B cell (primary cell): ENCODE data around the gene SAMD3. TPM values are rescaled to one million over a fixed set of nuclear protein-coding genes. Genes with fewer than 3 reads are reported as not detected.
"Not testable (repeated sequence)": the region's sequence is repeated elsewhere in the genome, so short reads cannot be mapped to it uniquely, and the experiment has no call there.

Source experiments
- ATAC-seq: fragments of 200-7000 bp; cut with Tn5 transposase; one replicate; pipeline ENCODE4 v1.10.0; 2021; ENCODE audit warnings: low read depth, mild to moderate bottlenecking, moderate number of reproducible peaks, moderate library complexity
- CTCF ChIA-PET: fragments of 350-600 bp; sonication (Branson Sonifier 250); formaldehyde crosslinking; loops from one replicate; lab custom pipeline; 2021; ENCODE audit warnings: antibody characterized with exemption, inconsistent platforms; lab: Charles Lee
- POLR2A ChIA-PET: fragments of 350-600 bp; sonication (Branson Sonifier 250); formaldehyde crosslinking; loops from one replicate; lab custom pipeline; 2021; ENCODE audit warnings: antibody characterized with exemption; lab: Charles Lee
- DNase-seq: peaks from one replicate; pipeline ENCODE4 v3.0.0; 2013
- H2AFZ ChIP-seq: 2 replicates; pipeline ENCODE4 v1.6.1; 2012; ENCODE audit warnings: mild to moderate bottlenecking, low read depth, low read length; ENCODE audit not compliant: insufficient read depth, poor library complexity, severe bottlenecking
- H3K27ac ChIP-seq, 2 donors: 1 replicate in 1 of 2; 2 replicates in 1 of 2; pipeline ENCODE4 v1.5.1; 2012 to 2013; ENCODE audit warnings: low read length in 2 of 2, mild to moderate bottlenecking in 2 of 2, moderate library complexity in 1 of 2
- H3K27me3 ChIP-seq, 4 experiments: fragments of 200-600 bp in 1 of 4; sonication (generic) in 1 of 4; replicated peaks in 1 of 4; 1 replicate in 2 of 4; 2 replicates in 2 of 4; pipeline versions ENCODE4 v1.6.1 to v1.7.0; 2013 to 2016; ENCODE audit warnings: low read length in 3 of 4, mild to moderate bottlenecking in 2 of 4, mixed read lengths in 1 of 4, moderate library complexity in 1 of 4; ENCODE audit not compliant: insufficient read depth in 4 of 4, control insufficient read depth in 3 of 4; ENCODE audit errors: control extremely low read depth in 1 of 4
- H3K36me3 ChIP-seq, 2 experiments: replicated peaks in 1 of 2; 1 replicate in 1 of 2; 2 replicates in 1 of 2; pipeline versions ENCODE4 v1.6.1 to v1.7.1; 2013; ENCODE audit warnings: low read length in 1 of 2; ENCODE audit not compliant: insufficient read depth in 2 of 2, control insufficient read depth in 1 of 2; ENCODE audit errors: control extremely low read depth in 1 of 2, extremely low read depth in 1 of 2
- H3K4me1 ChIP-seq, 2 donors: fragments of 200-600 bp in 1 of 2; sonication (generic) in 1 of 2; 1 replicate in 1 of 2; 2 replicates in 1 of 2; pipeline versions ENCODE4 v1.5.1 to v1.6.1; 2013 to 2017; ENCODE audit warnings: low read length in 2 of 2; ENCODE audit not compliant: control insufficient read depth in 2 of 2, insufficient read depth in 2 of 2
- H3K4me2 ChIP-seq: replicated peaks from 2 replicates; pipeline ENCODE3; 2012; ENCODE audit warnings: mild to moderate bottlenecking, low read depth, low read length; ENCODE audit not compliant: poor library complexity, severe bottlenecking
- H3K4me3 ChIP-seq, 5 experiments: fragments of 200-600 bp in 1 of 5; sonication (generic) in 1 of 5; 1 replicate in 3 of 5; 2 replicates in 2 of 5; pipeline versions ENCODE4 v1.5.1 to v1.7.0; 2011 to 2016; ENCODE audit warnings: low read length in 4 of 5, mild to moderate bottlenecking in 4 of 5, low read depth in 2 of 5, control low read depth in 1 of 5, moderate library complexity in 1 of 5; ENCODE audit not compliant: insufficient read depth in 1 of 5; ENCODE audit errors: control extremely low read depth in 1 of 5, extremely low read depth in 1 of 5
- H3K79me2 ChIP-seq: fragments of 200-600 bp; sonication (generic); one replicate; pipeline ENCODE4 v1.6.0; 2016; ENCODE audit warnings: low read length; ENCODE audit not compliant: control insufficient read depth, insufficient read depth
- H3K9ac ChIP-seq: fragments of 200-600 bp; sonication (generic); 2 replicates; pipeline ENCODE4 v1.6.1; 2017; ENCODE audit warnings: mild to moderate bottlenecking, low read length, moderate library complexity
- H3K9me3 ChIP-seq, 3 donors: one replicate each; pipeline versions ENCODE4 v1.6.1 to v1.7.1; 2013; ENCODE audit warnings: low read length in 2 of 3; ENCODE audit not compliant: control insufficient read depth in 2 of 3, insufficient read depth in 1 of 3; ENCODE audit errors: control extremely low read depth in 1 of 3
- H4K20me1 ChIP-seq: 2 replicates; pipeline ENCODE4 v1.6.0; 2012; ENCODE audit warnings: mild to moderate bottlenecking, low read length; ENCODE audit not compliant: insufficient read depth, control insufficient read depth, poor library complexity, severe bottlenecking
- H3K27ac Mint-ChIP-seq: one replicate; pipeline ENCODE4 v1.8.0; 2021; ENCODE audit warnings: mixed read lengths
- H3K27me3 Mint-ChIP-seq: one replicate; pipeline ENCODE4 v1.8.0; 2021; ENCODE audit warnings: mixed read lengths
- H3K4me1 Mint-ChIP-seq: one replicate; pipeline ENCODE4 v1.8.0; 2021; ENCODE audit warnings: mixed read lengths
- H3K4me3 Mint-ChIP-seq: one replicate; pipeline ENCODE4 v1.8.0; 2021; ENCODE audit warnings: mixed read lengths
- H3K9me3 Mint-ChIP-seq: one replicate; pipeline ENCODE4 v1.8.0; 2022; ENCODE audit warnings: mixed read lengths; ENCODE audit not compliant: insufficient read depth
- CTCF ChIP-seq: fragments of 200-600 bp; IDR thresholded peaks from one replicate; pipeline ENCODE4 v1.8.0; 2022; ENCODE audit warnings: antibody characterized with exemption, mild to moderate bottlenecking
- EZH2 ChIP-seq: IDR thresholded peaks from 2 replicates; pipeline ENCODE4 v1.6.1; 2012; ENCODE audit warnings: borderline replicate concordance, low read depth, mild to moderate bottlenecking, moderate library complexity, low read length; ENCODE audit not compliant: insufficient read depth, poor library complexity, severe bottlenecking
- WGBS: methylation state at CpG from one replicate; pipeline ENCODE4 v1.1.5; 2013; ENCODE audit warnings: missing lambda C conversion rate; ENCODE audit not compliant: insufficient coverage; 5-methylcytosine and 5-hydroxymethylcytosine counted together
- intact Hi-C: fragments of 100-400 bp; cut with micrococcal nuclease; formaldehyde crosslinking; loops from one replicate; pipeline ENCODE4 v1.10.0; 2022
- polyA plus RNA-seq: library from polyadenylated mRNA; depleted of rRNA; stranded (reverse); fragments of >200 nt; gene quantifications from 2 replicates; pipeline ENCODE4 v1.2.3, GENCODE V29; 2012
- total RNA-seq, 2 donors: library from RNA; stranded (reverse); fragments of 120-200 nt in 1 of 2; gene quantifications; 1 replicate in 1 of 2; 2 replicates in 1 of 2; pipeline versions ENCODE4 v1.2.3 to v1.2.4, GENCODE V29; 2013 to 2022

SAMD3 gene
- total and polyA plus RNA-seq, 2 donors (not counting 1 experiment from before 2014, with no cell fraction given): 0.57 to 3.8 TPM

GRCh38 chr6:130194434-130194833 is 28.3 kb downstream of the SAMD3 start:
- intact Hi-C loops: loop anchor here (5.0 kb wide), 1 partner anchor 47 kb away; no protein-coding TSS in a partner anchor
- H3K4me1 ChIP-seq: peaks cover 10 to 12% of the 10 kb centered on the region in 2 donors
- POLR2A ChIA-PET, H3K4me3 Mint-ChIP-seq, H3K27me3 Mint-ChIP-seq, H3K27ac ChIP-seq, H2AFZ ChIP-seq, ATAC-seq, H3K4me3 ChIP-seq, H4K20me1 ChIP-seq, H3K9ac ChIP-seq, H3K79me2 ChIP-seq, H3K27ac Mint-ChIP-seq, H3K9me3 ChIP-seq, H3K9me3 Mint-ChIP-seq, DNase-seq, H3K27me3 ChIP-seq, H3K4me2 ChIP-seq, H3K36me3 ChIP-seq, CTCF ChIA-PET: not testable (repeated sequence)
- 94% methylated on average over 4 of the region's 4 CpGs for WGBS
- H3K4me1 Mint-ChIP-seq: peaks cover 12% of the 10 kb centered on the region

GRCh38 chr6:130190701-130191690 is 31.8 kb downstream of the SAMD3 start:
- Mint-ChIP-seq H3K4me1 (peaks cover 12% of the 10 kb centered on the region), H3K4me3 (no peak overlapping the region), H3K27ac (no peak overlapping the region), H3K27me3 (no peaks in the 10 kb centered on the region), H3K9me3 (no peaks in the 10 kb centered on the region)
- ATAC-seq (no peak), DNase-seq (no peak)
- Histone ChIP-seq H3K9me3 (no peaks in the 10 kb centered on the region), H4K20me1 (no peaks in the 10 kb centered on the region), H3K9ac (peak overlapping the region; percentile 28), H3K36me3 (no peaks in the 10 kb centered on the region), H3K27ac (peak overlapping the region in 1 of 2 donors; percentile 24), H3K79me2 (no peaks in the 10 kb centered on the region), H3K4me1 (peaks cover 10 to 12% of the 10 kb centered on the region in 2 donors), H3K27me3 (no peaks in the 10 kb centered on the region), H2AFZ (peak overlapping the region; percentile 50), H3K4me2 (peak overlapping the region; percentile 37), H3K4me3 (peak overlapping the region in 1 of 5 experiments; percentile 13)
- POLR2A ChIA-PET: no interaction called here
- intact Hi-C loops: loop anchor here (5.0 kb wide), 1 partner anchor 44 kb away; no protein-coding TSS in a partner anchor
- TF ChIP-seq CTCF: no peak
- TF ChIP-seq EZH2: no peak
- CTCF ChIA-PET: no interaction called here
- WGBS: 100% methylated on average over 2 of the region's 8 CpGs
